ENCODE measurements around the gene REC8. TPM values are rescaled to one million over a fixed set of nuclear protein-coding genes. Genes with fewer than 3 reads are reported as not detected.

Gene REC8
- total RNA-seq, 1 experiment from 2014 or later, result 58.0 TPM

DNA sequence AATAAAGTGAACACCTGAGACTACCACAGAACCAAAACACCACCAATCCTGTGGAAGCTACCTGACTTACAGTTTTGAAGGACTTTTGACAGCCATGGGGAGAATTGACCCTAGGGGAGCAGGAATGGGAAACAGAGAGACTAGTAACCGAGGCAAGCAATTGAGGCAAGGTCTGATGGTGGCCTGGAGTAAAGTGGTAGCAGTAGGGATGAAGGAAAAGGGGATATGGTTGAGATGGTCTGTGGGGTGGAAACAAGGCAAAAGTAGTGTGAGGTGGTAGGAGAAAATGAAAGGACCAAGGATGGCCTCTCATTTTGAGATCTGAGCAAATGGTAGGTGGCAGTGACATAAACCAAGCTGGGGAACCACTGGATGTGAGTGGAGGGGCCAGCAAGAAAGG is 15.0 kb upstream of the REC8 start:
- DNase-seq, result no peak
- Histone ChIP-seq H3K23ac (ENCODE audit: insufficient read length, low read depth, low read length) (no peak overlapping the region), H3K4me2 (ENCODE audit: insufficient read depth, insufficient read length, low read length) (no peak overlapping the region), H2AK5ac (ENCODE audit: insufficient read length, low read length) (no peak overlapping the region), H2AFZ (ENCODE audit: low read length) (no peak overlapping the region), H3K4me1 (ENCODE audit: insufficient read depth, low read length) (no peaks in the 10 kb centered on the region), H3K79me1 (ENCODE audit: insufficient read depth, low read depth, low read length, poor library complexity, severe bottlenecking) (no peaks in the 10 kb centered on the region), H2BK15ac (ENCODE audit: low read depth, low read length) (no peak overlapping the region), H3K14ac (ENCODE audit: insufficient read depth, low read length) (no peak overlapping the region), H3K27ac (ENCODE audit: insufficient read length, low read depth, low read length) (no peak overlapping the region), H3K9me3 (ENCODE audit: control insufficient read depth, low read depth, low read length) (no peaks in the 10 kb centered on the region), H4K5ac (ENCODE audit: insufficient read length, low read depth, low read length) (no peak overlapping the region), H3T11ph (ENCODE audit: low read length) (no peak overlapping the region), H3K9ac (ENCODE audit: extremely low read depth, insufficient read length, low read length) (no peak overlapping the region), H2BK120ac (ENCODE audit: low read depth, low read length, poor library complexity, severe bottlenecking) (no peak overlapping the region), H3K79me2 (ENCODE audit: insufficient read depth, low read length) (no peaks in the 10 kb centered on the region), H3K18ac (ENCODE audit: insufficient read length, low read depth, low read length) (no peak overlapping the region), H3K27me3 (ENCODE audit: insufficient read depth, low read length) (no peaks in the 10 kb centered on the region), H4K8ac (replicated peaks; ENCODE audit: insufficient read length, low read depth, low read length) (no peak overlapping the region), H3K4ac (ENCODE audit: low read depth, low read length) (no peak overlapping the region), H3K56ac (ENCODE audit: insufficient read length, low read depth, low read length) (no peak overlapping the region), H4K91ac (ENCODE audit: insufficient read length, low read depth, low read length) (no peak overlapping the region), H4K20me1 (ENCODE audit: control insufficient read depth, insufficient read depth, insufficient read length) (no peaks in the 10 kb centered on the region), H3K23me2 (ENCODE audit: insufficient read length, low read depth, low read length, poor library complexity, severe bottlenecking) (no peaks in the 10 kb centered on the region), H2BK5ac (ENCODE audit: insufficient read length, low read length) (no peak overlapping the region), H2BK12ac (ENCODE audit: insufficient read length, low read depth, low read length) (no peak overlapping the region), H2BK20ac (ENCODE audit: low read depth, low read length, poor library complexity, severe bottlenecking) (no peak overlapping the region)
- Mint-ChIP-seq H3K27ac (no peak overlapping the region), H3K4me3 (no peak overlapping the region), H3K4me1 (peaks cover 9 to 10% of the 10 kb centered on the region in 2 experiments), H3K27me3 (ENCODE audit: low read depth) (no peaks in the 10 kb centered on the region; the same call in 1 of the 2 replicates), H3K36me3 (ENCODE audit: insufficient read depth in 1 of 3, low read depth in 3 of 3) (peaks cover 37 to 64% (median 57%) of the 10 kb centered on the region in 3 experiments), H3K9me3 (no peaks in the 10 kb centered on the region)
- no peak for TF ChIP-seq CTCF (conservative IDR thresholded peaks at IDR 0.05)
- WGBS (ENCODE audit: extremely low coverage, insufficient read length, low lambda C conversion rate), result no CpG with 5 or more reads among the region's 1 CpG
